HG03442 (cell line): ENCODE results near the gene CARS1.

ENCODE experiments used
- ATAC-seq: cut with Tn5 transposase; IDR thresholded peaks from one replicate; pipeline ENCODE4 v1.9.1; 2021; ENCODE audit warnings: mild to moderate bottlenecking, moderate library complexity; ENCODE audit not compliant: unreplicated experiment

The CARS1 gene

GRCh38 chr11:2994336-2994730 lies 62.9 kb downstream of the CARS1 start:
- no peak for ATAC-seq

DNA sequence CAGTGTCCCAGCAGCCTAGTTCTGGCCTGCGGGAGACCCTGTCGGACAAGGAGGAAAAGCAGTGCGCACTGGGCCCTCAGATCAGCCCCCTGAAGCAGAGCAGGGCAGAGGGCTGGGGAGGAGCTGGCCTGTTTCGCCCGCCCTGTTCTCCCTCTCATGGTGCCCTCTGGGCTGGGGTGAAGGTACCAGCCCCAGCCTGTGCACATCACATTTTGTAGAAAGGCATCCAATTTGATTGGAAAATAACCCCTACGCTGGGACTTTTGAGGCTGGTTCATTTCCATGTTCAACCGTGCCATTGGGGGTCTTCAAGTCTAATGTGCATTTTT lies 64.3 kb downstream of the CARS1 start:
- no peak for ATAC-seq

DNA sequence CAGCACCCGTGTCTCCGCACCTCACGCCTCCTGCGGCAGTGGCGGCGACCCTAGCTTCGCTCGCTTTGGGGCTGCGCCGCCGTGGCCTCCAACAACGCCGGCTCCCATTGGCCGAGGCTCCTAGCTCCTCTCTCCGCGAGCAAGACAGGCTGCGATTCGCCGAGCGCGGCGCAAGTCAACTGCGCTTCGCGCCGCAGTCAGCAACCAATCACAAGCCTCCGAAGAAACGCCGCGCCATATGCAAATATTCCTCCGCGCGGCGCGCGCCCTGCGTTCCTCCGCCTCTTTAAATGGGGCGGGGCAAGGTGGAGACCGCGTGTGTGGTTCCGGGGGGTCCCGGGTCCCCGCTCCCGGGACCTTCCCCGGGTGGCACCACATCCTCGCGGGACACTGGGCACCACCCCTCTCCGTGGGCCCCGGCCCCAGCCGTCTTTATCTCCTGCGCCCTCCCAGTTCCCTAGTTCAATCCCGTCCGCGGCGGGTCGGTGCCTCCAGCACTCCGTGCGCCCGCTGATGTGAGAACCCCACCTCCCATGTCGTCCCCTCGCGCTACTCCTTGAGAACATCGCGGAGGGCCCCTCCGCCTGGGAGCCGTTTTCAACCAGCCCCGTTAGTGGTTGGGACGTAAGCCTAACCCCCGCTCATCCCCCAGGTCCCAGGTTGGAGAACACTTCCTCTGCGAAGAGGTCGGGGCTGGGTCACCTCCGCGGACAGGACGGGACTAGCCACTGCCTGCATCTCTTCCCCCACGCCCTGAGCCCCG lies 64.8 kb downstream of the CARS1 start, which contains the start of gene NAP1L4:
TSS of gene NAP1L4 (minus strand) at position 96 of the 763 bp plus-strand sequence. CDS start 13,109 bp downstream, outside the sequence.
- ATAC-seq, result peak; percentile 85

DNA sequence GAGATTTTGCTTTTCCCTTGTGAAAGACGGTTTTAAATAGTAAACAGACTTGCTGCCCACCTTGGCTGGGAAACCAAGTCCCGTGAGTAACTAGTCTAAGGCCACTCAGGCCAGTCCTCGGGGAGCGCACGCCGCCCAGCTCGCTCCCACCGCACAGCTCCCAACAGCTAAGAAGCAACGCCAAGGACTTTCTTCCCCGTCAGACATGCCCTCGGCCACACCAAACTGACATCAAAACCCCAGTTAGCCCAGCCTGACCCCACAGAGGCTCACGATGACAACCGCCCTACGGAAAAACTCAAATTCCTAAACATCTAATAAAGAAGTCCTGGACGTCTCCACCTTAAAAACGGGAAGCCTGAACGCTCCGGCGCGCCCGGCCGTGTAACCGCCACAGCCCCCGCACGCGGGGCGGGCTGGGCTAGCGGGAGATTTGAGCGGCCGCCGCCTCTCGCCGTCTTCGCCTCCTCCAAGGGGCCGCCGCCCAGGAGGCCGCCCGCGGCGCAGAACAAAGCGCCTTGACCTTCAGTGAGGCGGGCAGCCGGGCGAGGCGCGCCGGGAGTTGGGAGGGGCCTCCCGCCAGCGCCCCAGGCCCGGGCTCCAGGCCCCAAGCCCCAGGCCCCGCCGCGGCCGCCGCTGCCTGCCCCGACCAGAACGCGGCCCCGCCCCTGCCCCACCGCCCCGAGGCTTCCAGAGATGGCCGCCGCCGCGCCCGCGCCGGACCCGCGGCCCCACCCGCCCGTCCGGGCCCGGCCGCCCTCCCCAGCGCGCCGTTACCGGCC lies 65.6 kb downstream of the CARS1 start:
- peak; percentile 32 for ATAC-seq

GRCh38 chr11:2990617-2991451 lies 66.4 kb downstream of the CARS1 start:
- no peak for ATAC-seq

GRCh38 chr11:2989551-2989950 lies 67.7 kb downstream of the CARS1 start:
- no peak for ATAC-seq

DNA sequence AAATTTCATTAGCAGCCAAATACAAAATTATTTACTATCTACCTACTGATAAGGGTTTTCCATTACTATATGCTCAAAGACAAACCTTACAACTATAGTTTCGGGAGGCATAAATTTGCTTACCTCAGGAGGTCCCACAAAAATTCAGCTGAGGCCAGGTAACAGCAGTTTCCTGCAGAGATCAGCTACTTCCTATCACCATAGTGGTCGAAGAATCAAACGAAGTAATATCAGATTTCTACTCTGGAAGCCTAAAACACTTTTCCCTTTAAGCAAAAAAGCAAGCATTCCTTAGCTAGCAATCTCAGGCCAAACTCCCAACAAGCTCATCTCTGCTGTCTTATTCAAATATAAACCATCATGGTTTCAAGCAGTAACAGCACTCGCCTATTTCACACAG lies 68.2 kb downstream of the CARS1 start:
- no peak for ATAC-seq

DNA sequence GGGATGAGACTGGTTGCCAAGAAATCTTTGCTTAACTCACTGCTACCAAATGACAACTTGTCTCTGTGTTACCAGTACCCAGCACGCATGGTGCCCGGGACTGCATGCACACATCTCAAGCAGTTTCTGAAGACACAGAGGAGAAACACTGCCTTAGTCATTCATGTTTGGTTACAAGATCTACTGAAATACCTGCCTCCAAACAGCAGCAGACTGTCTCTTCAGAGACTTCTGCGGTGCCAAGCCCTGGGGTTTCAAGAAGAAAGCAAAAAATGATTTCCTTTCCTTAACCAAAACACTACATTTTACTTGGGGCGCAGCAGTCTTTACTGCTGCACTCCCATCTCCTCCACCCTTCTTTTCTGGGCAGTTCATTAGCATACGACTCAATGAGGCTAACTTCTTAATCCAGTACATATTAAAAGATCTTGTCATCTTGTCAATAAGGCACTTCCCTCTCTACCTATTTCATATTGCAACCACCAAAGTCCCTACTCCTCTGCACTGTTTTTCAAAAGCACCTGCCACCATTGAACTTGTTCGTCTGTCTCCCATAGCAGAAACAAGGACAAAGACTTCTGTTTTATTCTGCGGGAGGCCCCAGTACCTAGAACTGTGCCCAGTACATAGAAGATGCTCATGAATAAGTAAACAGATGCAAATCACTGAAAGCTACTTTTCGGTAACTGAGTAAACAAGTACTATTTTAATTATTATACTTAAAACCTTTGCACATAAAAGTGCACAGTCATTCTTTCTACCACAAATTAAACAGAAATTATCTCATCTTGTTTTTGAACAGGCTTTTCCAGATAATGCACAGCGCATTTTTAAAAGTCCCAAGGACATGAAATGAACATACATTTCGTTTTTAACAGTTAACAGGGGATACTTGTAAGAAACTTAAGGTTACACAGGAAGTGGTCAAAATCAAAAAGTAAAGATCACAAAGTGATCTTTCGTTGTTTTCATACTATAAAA lies 69.1 kb downstream of the CARS1 start:
- ATAC-seq, result no peak

- ATAC-seq, result no peak
Measured at GRCh38 chr11:2983908-2984307, 73.3 kb downstream of the CARS1 start.

- no peak for ATAC-seq
Measured at GRCh38 chr11:2982214-2982613, 75.0 kb downstream of the CARS1 start.

DNA sequence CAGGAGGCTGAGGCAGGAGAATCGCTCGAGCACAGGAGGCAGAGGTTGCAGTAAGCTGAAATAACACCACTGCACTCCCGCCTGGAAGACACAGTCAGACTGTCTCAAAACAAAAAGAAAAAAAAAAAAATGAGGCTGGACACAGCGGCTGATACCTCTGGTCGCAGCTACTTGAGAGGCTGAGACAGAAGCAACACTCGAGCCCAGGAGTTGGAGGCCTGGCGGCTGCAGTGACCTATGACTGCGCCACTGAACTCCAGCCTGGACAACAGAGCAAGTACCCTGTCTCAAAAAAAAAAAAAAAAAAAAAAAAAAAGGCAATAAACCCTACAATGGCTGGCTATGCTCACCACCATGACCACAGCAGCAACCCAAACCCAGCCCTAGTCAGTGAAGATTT lies 76.1 kb downstream of the CARS1 start:
- no peak for ATAC-seq

- no peak for ATAC-seq
Measured at GRCh38 chr11:2980168-2980840, 76.9 kb downstream of the CARS1 start.

DNA sequence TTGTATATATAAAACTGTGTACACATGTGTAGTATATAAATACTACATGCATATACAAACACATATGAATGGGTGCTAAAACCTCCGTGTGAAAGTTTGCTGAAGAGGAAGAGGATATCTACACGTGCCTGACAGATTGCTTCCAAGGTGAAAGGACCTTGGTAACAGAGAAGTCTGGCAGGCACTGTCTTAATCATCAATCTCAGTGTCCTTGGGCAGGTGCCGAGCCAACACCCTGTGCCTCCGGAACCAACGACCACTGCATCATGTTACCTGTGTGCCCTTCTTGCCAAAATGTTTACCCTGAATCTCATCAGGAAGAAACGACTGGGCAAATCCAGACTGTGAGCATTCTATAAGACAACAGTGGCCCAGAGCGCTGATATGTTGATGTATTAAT lies 80.1 kb downstream of the CARS1 start:
- ATAC-seq, result no peak

DNA sequence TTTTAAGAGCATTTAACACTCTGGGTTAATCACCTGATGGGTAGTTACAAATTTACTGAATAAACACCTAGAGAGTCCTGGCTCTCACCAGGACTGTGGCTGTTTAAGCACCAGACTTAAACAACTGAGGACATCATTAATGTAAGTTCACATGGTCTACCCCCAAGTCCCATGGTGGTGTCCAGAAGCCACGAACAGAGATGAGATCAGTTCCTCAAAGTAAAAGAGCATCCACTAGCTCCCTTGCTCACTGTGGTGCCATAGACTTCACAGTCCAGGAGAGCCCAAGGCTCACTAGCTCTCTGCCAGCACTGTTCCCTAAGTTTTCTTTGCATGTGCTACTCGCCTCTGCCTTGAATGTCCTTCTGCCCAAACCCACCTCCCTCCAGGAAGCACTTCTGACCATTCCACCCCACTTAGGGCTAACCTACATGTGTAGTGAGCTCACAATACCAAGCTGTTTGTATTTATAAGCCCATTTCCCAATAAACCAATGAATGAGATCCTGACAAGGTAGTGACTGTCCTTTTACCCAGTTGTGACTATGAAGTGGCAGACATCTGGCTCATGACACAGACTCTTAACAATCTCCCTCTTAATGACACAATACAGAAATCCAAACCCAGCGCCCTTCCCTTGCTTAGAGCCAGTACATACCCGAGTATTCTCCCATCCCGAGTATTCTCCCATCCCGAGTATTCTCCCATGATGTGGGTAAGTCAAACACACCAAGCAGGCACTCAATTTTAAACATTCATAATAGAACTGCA lies 80.7 kb downstream of the CARS1 start:
- no peak for ATAC-seq

DNA sequence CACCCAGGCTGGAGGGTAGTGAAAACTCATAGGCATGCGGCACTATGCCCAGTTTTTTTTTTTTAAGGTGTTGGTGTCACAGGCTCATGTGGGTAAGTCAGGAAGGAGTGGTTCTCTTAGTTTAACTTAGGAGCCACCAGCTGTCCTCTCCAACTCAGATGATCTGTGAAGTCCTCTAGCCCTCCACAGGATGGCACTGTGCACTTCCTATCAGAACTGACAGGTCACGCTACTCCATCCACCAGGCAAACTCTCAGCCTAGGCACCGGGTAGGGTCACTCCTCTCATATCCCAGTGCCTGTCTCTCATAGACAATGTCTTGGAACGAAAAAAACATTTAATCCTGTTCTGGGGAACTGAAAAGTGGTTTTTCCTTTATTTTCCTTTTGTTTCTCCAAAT lies 81.6 kb downstream of the CARS1 start:
- ATAC-seq, result no peak

GRCh38 chr11:2974272-2974671 lies 83.0 kb downstream of the CARS1 start:
- no peak for ATAC-seq

GRCh38 chr11:2968341-2968900 lies 88.8 kb downstream of the CARS1 start:
- no peak for ATAC-seq

GRCh38 chr11:2964782-2965181 lies 92.4 kb downstream of the CARS1 start:
- ATAC-seq, result no peak

DNA sequence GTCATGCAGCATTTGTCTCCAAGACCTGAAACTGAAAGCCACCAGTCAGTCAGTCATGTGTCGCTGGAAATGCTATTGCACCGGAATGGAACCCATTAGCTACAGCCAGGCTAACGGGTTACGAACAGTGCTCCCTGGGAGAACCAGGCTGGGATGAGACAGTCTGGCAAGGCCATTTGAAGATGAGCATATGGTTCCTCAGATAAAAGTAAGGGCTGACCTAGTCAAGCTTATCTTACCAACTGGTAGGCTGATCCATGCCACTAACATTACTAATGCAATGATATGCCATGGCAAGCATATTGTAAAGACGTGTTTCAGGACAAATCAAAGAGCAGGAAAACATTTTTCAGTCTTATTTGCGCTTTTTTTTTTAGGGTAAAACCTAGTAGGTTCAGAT lies 93.5 kb downstream of the CARS1 start:
- no peak for ATAC-seq
